KMS-11 (cell line): ENCODE data around the gene CEACAM5.

Experiments
- H2AFZ ChIP-seq: fragments of 200-600 bp; sonication (generic); 2 replicates; pipeline ENCODE4 v1.6.1; 2016; ENCODE audit warnings: antibody characterized with exemption, mixed run types, low read depth
- H3K27ac ChIP-seq: fragments of 200-600 bp; sonication (generic); 2 replicates; pipeline ENCODE4 v1.6.1; 2016; ENCODE audit warnings: mild to moderate bottlenecking, mixed run types
- H3K27me3 ChIP-seq: fragments of 200-600 bp; sonication (generic); 2 replicates; pipeline ENCODE4 v1.6.1; 2017; ENCODE audit warnings: mild to moderate bottlenecking, low read depth, mixed run types, moderate library complexity; ENCODE audit not compliant: insufficient read depth
- H3K36me3 ChIP-seq: fragments of 200-600 bp; sonication (generic); 2 replicates; pipeline ENCODE4 v1.6.1; 2017; ENCODE audit warnings: mild to moderate bottlenecking, mixed run types; ENCODE audit not compliant: insufficient read depth
- H3K4me1 ChIP-seq: fragments of 200-600 bp; sonication (generic); 2 replicates; pipeline ENCODE4 v1.6.1; 2016; ENCODE audit warnings: mild to moderate bottlenecking, low read depth, mixed run types; ENCODE audit not compliant: poor library complexity, severe bottlenecking
- H3K4me2 ChIP-seq: fragments of 200-600 bp; sonication (generic); 2 replicates; pipeline ENCODE4 v1.7.0; 2016; ENCODE audit warnings: mild to moderate bottlenecking, mixed run types
- H3K4me3 ChIP-seq: fragments of 200-600 bp; sonication (generic); IDR thresholded peaks from 2 replicates; pipeline ENCODE4 v1.6.1; 2017; ENCODE audit warnings: low read depth, low read length, mixed read lengths; ENCODE audit not compliant: insufficient read depth
- H3K79me2 ChIP-seq: fragments of 200-600 bp; sonication (generic); 2 replicates; pipeline ENCODE4 v1.6.1; 2016; ENCODE audit warnings: low read depth, mixed run types; ENCODE audit not compliant: insufficient read depth
- H3K9ac ChIP-seq: fragments of 200-600 bp; sonication (generic); 2 replicates; pipeline ENCODE4 v1.6.1; 2016; ENCODE audit warnings: mild to moderate bottlenecking, mixed run types
- H4K20me1 ChIP-seq: fragments of 200-600 bp; sonication (generic); 2 replicates; pipeline ENCODE4 v1.6.1; 2016; ENCODE audit warnings: mild to moderate bottlenecking, mixed run types; ENCODE audit not compliant: insufficient read depth
- TF ChIP-seq, protein P1 (sequence below): fragments of 200-600 bp; sonication (generic); conservative IDR thresholded peaks from 2 replicates; pipeline ENCODE4 v1.6.1; 2017; ENCODE audit warnings: low read depth, mild to moderate bottlenecking, antibody characterized with exemption, low read length, moderate library complexity, mixed read lengths

CEACAM5 gene

DNA sequence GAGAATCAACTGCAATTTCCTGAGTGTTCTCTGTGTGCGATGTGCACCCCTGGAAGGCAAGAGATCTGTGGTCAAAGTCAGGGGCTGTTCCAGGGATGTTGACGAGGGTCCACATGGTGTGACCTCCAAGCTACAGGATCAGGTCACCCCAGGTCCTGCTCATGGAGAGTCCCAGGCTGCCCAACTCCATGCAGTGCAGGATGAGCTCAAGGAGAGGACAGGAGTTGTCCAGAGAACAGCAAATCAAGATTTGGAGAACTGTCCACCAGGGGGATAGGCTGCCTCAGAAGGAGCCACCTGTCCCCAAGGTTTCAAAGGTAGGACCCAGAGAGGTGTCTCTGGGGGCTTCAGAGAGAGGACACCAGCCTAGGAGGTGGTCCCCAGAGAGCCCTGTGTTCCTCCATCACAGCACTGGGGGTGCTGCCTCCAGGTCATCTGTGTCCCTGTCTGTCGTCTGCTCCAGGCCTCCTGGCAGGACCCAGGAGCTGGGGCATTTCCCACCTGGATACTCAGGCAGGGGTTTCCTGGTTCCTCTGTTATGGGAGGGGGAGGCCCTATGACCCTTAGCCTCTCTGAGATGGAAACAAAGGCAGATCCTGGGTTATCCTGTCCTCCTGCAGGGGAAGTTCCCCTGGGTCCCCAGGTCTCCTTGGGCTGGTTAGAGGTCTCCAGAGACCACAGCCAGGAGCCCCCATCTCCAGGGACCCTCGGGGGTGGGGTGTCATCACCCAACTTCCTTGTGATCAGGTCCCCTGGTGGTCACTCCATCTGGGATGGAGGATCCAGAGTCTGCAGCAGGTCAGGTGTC lies 18.2 kb upstream of the CEACAM5 start:
- H3K27me3 ChIP-seq, result peaks cover 44% of the 10 kb centered on the region
- no peaks in the 10 kb centered on the region for H3K79me2 ChIP-seq
- H3K4me1 ChIP-seq, result no peaks in the 10 kb centered on the region
- H3K9ac ChIP-seq, result no peak overlapping the region
- no peak overlapping the region for H3K27ac ChIP-seq
- H3K36me3 ChIP-seq, result no peaks in the 10 kb centered on the region
- no peaks in the 10 kb centered on the region for H4K20me1 ChIP-seq
- no peak overlapping the region for H3K4me3 ChIP-seq
- no peak overlapping the region for H3K4me2 ChIP-seq
- no peak overlapping the region for H2AFZ ChIP-seq
- TF ChIP-seq, protein P1, sequence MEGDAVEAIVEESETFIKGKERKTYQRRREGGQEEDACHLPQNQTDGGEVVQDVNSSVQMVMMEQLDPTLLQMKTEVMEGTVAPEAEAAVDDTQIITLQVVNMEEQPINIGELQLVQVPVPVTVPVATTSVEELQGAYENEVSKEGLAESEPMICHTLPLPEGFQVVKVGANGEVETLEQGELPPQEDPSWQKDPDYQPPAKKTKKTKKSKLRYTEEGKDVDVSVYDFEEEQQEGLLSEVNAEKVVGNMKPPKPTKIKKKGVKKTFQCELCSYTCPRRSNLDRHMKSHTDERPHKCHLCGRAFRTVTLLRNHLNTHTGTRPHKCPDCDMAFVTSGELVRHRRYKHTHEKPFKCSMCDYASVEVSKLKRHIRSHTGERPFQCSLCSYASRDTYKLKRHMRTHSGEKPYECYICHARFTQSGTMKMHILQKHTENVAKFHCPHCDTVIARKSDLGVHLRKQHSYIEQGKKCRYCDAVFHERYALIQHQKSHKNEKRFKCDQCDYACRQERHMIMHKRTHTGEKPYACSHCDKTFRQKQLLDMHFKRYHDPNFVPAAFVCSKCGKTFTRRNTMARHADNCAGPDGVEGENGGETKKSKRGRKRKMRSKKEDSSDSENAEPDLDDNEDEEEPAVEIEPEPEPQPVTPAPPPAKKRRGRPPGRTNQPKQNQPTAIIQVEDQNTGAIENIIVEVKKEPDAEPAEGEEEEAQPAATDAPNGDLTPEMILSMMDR, result no peak

DNA sequence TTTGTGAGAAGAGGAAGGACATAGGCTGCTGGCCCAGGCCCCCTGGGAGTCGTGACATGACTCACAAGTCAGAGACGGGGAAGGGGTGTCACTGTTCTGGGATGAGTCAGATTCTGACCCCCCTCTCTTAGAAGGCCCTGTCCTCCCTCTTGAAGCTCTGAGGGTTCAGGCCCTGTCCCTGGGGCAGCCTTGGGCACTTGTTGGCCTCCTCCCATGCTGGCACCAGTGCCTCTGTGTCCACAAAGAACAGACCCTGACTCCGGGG lies 17.7 kb upstream of the CEACAM5 start:
- Histone ChIP-seq H3K4me1 (no peaks in the 10 kb centered on the region), H3K79me2 (no peaks in the 10 kb centered on the region), H2AFZ (no peak overlapping the region), H3K27me3 (peaks cover 41% of the 10 kb centered on the region), H4K20me1 (no peaks in the 10 kb centered on the region), H3K4me2 (no peak overlapping the region), H3K4me3 (no peak overlapping the region), H3K36me3 (no peaks in the 10 kb centered on the region), H3K27ac (no peak overlapping the region), H3K9ac (no peak overlapping the region)
- TF ChIP-seq, protein P1, result no peak

DNA sequence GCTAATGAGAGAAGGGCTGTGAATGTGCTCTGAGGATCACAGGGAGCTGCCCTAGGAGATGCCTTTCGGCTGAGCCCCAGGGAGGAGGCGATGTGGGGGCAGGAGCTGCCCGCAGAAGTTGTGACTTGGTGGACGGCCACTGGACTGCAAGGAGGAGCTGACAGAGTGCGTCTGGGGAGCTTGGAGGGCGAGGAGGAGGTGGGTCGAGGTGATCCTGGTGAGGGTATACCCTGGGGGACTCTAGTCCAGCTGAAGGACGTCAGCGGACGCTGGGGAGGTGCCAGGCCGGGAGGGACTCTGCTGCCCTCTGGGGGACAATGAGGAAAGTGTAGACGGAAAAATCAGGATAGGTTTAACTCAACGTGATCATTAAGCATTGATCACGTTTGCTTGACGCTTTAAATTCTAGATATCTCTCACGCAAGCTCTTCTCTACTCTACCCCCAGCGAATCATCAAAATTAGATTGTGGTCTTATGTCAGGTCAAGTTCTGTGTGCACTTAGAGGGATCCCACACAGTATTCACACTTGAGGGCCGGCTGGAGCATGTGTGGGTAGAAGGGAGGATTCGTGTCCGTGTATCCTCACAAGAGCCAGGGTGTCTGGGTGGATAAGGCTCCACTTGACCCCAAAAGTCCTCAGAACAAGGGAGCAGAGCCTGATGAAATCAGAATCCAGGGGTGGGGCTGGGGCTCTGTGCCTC lies 17.0 kb upstream of the CEACAM5 start:
- H2AFZ ChIP-seq, result no peak overlapping the region
- H3K36me3 ChIP-seq, result no peaks in the 10 kb centered on the region
- H3K27ac ChIP-seq, result no peak overlapping the region
- no peak overlapping the region for H3K9ac ChIP-seq
- TF ChIP-seq, protein P1, result peak; percentile 78
- H3K27me3 ChIP-seq, result peaks cover 37% of the 10 kb centered on the region
- H3K79me2 ChIP-seq, result no peaks in the 10 kb centered on the region
- H3K4me3 ChIP-seq, result no peak overlapping the region
- no peak overlapping the region for H3K4me2 ChIP-seq
- no peaks in the 10 kb centered on the region for H3K4me1 ChIP-seq
- no peaks in the 10 kb centered on the region for H4K20me1 ChIP-seq

DNA sequence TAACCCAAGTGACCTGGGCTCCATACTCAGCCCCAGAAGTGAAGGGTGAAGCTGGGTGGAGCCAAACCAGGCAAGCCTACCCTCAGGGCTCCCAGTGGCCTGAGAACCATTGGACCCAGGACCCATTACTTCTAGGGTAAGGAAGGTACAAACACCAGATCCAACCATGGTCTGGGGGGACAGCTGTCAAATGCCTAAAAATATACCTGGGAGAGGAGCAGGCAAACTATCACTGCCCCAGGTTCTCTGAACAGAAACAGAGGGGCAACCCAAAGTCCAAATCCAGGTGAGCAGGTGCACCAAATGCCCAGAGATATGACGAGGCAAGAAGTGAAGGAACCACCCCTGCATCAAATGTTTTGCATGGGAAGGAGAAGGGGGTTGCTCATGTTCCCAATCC lies 14.2 kb upstream of the CEACAM5 start:
- Histone ChIP-seq H4K20me1 (no peaks in the 10 kb centered on the region), H3K4me1 (no peaks in the 10 kb centered on the region), H3K79me2 (no peaks in the 10 kb centered on the region), H3K36me3 (no peaks in the 10 kb centered on the region), H3K27ac (no peak overlapping the region), H3K4me2 (no peak overlapping the region), H2AFZ (no peak overlapping the region), H3K9ac (no peak overlapping the region), H3K4me3 (no peak overlapping the region), H3K27me3 (peaks cover 28% of the 10 kb centered on the region)
- TF ChIP-seq, protein P1, result no peak
